GM18873 (cell line): Measurements from ENCODE around the gene PHF21B.
"Not testable (repeated sequence)": the region's sequence is repeated elsewhere in the genome, so short reads cannot be mapped to it uniquely, and the experiment has no call there.

ENCODE experiments used
- ATAC-seq: cut with Tn5 transposase; IDR thresholded peaks from one replicate; pipeline ENCODE4 v1.9.1; 2021; ENCODE audit warnings: mild to moderate bottlenecking, moderate library complexity, moderate number of reproducible peaks; ENCODE audit not compliant: unreplicated experiment, low FRiP score

PHF21B gene

GRCh38 chr22:44965171-44965570 lies 44.6 kb downstream of the PHF21B start:
- no peak for ATAC-seq

- ATAC-seq: no peak
These were observed 45.1 kb downstream of the PHF21B start for GRCh38 chr22:44964722-44965078.

GRCh38 chr22:44963832-44964721 lies 45.7 kb downstream of the PHF21B start:
- no peak for ATAC-seq

GRCh38 chr22:44962741-44963454 lies 46.9 kb downstream of the PHF21B start:
- ATAC-seq: no peak

- ATAC-seq: not testable (repeated sequence)
These were observed 48.1 kb downstream of the PHF21B start for GRCh38 chr22:44961682-44962081.

- no peak for ATAC-seq
These were observed 52.7 kb downstream of the PHF21B start for GRCh38 chr22:44956840-44957767.

- no peak for ATAC-seq
These were observed 54.7 kb downstream of the PHF21B start for GRCh38 chr22:44955102-44955501.

- ATAC-seq: no peak
These were observed 55.7 kb downstream of the PHF21B start for GRCh38 chr22:44954149-44954548.

GRCh38 chr22:44952863-44953746 lies 56.7 kb downstream of the PHF21B start:
- no peak for ATAC-seq

GRCh38 chr22:44951510-44951816 lies 58.3 kb downstream of the PHF21B start:
- no peak for ATAC-seq

- ATAC-seq: no peak
These were observed 58.8 kb downstream of the PHF21B start for GRCh38 chr22:44950806-44951509.

- no peak for ATAC-seq
These were observed 62.0 kb downstream of the PHF21B start for GRCh38 chr22:44947846-44948245.

- ATAC-seq: no peak
These were observed 62.8 kb downstream of the PHF21B start for GRCh38 chr22:44947049-44947448.

GRCh38 chr22:44944883-44945601 lies 64.8 kb downstream of the PHF21B start:
- ATAC-seq: no peak

GRCh38 chr22:44943701-44944324 lies 66.0 kb downstream of the PHF21B start:
- ATAC-seq: no peak

- no peak for ATAC-seq
These were observed 66.7 kb downstream of the PHF21B start for GRCh38 chr22:44942979-44943700.

GRCh38 chr22:44942056-44942455 lies 67.7 kb downstream of the PHF21B start:
- ATAC-seq: no peak

GRCh38 chr22:44941207-44941606 lies 68.6 kb downstream of the PHF21B start:
- ATAC-seq: no peak
